ENCODE data around the gene CFAP46.
"Not testable (repeated sequence)": the region's sequence is repeated elsewhere in the genome, so short reads cannot be mapped to it uniquely, and the experiment has no call there.

The CFAP46 gene

DNA sequence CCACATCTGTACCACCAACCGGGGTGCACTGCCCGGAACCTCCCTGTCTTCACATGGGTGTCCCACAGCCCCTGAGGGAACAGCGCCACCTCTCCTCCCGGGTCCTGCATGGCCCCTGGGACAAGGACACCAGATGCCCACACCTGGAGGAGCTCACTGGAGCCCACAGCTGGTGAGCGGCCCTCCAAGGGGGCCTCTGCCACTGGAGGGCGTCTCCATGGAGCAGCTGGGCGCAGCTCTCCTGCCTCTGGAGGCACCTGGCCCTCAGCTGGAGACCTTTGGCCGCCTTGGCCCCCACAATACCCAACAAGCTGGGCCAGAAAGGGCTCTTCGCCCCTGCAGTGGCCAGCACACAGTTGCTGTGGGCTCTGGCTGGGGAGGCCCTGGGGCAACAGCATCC lies 149.2 kb downstream of the CFAP46 start:
- in situ Hi-C loops (cut with MboI; ENCODE audit: low sequenced_read_pairs) = no loop called here

DNA sequence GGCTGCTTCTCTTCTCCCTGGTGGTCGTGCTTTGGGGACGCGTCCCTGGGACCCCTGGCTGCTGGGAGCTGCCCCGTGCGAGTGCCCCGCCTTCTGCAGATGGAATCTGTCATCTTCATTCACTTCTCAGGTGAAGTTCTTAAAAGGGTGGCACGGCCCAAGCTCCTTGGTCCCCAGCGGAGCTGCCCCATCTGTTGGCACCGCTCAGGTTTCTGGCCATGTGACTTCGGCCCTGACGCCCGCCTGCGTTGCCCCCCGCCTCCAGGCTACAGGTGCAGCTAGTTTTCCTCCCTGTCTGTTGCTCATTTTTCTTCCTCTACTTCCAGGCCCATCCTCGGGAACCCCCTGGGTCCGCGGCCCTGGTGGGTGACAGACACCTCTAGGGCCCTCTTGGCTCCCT lies 149.6 kb downstream of the CFAP46 start:
- in situ Hi-C loops (cut with MboI; ENCODE audit: low sequenced_read_pairs) = no loop called here

DNA sequence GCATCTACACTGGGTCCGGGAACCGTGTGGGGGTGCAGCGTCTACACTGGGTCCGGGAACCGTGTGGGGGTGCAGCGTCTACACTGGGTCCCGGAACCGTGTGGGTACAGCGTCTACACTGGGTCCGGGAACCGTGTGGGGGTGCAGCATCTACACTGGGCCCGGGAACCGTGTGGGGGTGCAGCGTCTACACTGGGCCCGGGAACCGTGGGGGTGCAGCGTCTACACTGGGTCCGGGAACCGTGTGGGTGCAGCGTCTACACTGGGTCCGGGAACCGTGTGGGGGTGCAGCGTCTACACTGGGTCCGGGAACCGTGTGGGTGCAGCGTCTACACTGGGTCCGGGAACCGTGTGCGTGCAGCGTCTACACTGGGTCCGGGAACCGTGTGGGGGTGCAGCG lies 150.3 kb downstream of the CFAP46 start:
- in situ Hi-C loops (cut with MboI; ENCODE audit: low sequenced_read_pairs) = not testable (repeated sequence)

DNA sequence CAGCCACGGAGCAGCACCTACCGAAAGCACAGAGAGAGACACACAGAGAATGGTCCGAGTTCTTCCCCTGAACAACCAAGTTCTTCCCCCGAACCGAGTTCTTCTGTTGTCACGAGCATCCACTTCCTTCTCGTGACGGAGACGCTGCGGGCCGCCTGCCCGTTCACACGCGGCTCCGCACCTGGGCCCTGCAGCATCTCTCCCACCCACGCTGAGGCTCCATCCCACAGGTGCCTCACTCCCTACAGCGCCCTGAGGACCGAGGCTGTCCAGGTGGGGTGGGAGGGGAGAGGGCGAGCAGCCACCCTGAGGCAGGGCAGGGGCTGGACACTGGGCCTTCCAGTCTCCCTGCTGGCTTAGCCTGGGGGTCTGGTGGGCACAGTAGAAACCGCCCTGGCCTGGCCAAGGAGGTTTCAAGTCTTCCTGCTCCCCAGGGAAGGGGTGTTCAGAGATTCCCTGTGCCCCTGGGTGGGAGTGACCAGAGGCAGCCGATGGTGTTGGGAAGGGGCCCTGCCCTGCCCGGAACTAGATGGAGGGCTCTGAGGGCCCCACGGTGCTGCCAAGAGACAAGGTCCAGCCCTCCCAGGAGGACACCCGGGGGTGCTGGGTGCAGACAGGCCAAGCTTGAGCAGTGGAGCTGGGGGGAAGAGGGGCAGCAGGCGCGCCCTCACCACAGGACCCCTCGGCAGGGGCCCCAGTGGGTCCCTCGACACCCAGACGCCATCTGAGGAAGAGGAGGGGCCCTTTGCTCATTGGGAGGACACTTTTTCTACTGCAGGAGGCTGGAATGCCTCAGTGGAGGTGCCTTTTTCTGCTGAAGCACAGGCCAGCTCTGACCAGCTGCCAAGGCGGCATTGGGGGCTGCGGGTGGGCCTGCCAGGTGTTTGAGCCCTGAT lies 151.2 kb downstream of the CFAP46 start:
- in situ Hi-C loops (cut with MboI; ENCODE audit: low sequenced_read_pairs) = no loop called here

DNA sequence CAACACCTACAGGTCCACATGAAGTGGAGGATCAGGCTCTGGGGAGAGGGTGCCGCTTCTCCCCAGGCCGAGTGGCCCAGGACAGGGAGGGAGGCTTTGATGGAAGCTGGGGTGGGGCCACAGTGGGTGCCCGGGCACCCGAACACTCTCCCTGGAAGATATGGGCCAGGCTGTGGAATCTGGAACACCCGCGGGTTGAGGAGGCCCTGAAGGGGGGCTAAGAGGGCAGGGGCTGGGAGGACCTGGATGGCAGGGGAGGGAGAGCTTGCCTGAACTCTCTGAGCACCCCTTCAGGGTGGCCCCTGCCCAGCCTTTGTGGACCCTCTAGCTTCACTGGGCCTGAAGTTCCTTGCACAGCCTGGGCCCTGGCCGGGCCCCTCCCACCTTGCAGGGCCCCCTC lies 151.9 kb downstream of the CFAP46 start:
- in situ Hi-C loops (cut with MboI; ENCODE audit: low sequenced_read_pairs) = no loop called here

DNA sequence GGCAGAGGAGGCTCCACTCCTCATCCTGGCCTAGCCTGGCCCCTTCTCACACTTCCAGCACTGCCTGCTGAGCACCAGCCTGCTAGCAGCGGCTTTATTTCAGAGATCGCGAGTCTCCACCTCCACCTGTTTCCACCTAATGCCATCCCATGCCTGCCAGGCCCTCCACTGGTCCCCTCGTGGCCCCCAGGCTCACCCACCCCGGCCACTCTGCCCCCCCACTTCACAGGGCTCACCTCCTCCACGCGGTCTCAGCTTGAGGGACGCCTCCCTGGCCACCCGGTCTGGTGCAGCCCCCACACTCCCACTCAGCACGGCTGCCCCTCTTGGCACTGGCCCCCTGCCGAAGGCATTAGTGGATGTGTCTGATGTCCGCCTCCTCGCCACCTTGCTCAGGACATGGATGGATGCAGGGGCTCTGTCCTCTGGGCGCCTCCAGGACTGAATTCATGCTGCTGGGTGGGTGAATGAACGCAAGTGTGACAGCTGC lies 152.7 kb downstream of the CFAP46 start:
- in situ Hi-C loops (cut with MboI; ENCODE audit: low sequenced_read_pairs) = no loop called here

DNA sequence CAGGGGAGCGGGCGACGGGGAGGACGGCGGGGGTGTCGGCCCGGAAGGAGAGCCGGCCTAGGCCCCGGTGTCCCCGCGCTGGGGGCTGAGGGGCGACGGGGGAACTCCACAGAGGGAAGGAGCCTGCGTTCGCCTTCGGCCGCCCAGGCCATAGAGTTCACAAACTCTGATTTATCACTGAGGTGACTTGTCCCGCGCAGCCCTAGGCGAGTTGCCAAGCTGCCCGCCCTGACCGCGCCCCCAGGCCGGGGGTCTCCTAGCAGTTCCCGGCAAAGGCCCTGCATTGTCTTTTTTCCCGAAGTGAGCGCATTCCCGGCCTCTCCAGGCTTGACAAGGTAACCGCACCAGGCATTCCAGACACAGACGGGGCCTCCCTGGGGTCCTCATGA lies 153.5 kb downstream of the CFAP46 start:
- in situ Hi-C loops (cut with MboI; ENCODE audit: low sequenced_read_pairs) = no loop called here

DNA sequence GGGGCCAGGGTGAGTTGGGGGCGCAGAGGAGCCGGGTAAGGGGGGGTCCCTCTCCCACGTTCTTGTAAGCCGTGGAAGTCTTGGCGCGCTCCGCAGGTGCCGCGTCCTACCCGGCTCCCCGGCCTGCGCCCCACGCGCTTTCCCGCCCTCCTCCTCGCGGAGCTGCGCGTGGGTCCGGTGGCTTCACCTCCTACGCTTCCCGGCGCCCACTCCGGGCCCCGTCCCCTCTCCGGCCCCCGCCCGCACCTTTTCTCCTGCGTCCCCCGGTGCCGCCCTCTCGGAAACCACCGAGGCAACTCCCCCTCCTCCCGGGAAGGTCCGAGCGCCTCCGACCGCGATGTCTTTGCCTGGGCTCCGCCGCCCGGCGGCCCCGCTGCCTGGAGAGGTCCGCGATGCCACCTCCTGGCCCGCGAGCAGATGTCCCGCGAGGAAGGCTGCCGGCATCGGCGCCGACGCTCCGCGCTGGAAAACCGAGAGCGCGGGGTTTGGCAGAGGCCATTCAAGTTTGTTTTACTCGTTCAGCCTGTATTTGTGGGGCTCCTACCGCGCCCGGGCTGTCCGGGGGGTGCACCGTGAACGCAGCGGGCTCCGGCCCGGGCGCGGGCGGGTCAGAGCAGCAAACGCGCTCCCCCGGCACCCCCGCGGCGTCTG lies 154.1 kb downstream of the CFAP46 start:
- in situ Hi-C loops (cut with MboI; ENCODE audit: low sequenced_read_pairs) = no loop called here

DNA sequence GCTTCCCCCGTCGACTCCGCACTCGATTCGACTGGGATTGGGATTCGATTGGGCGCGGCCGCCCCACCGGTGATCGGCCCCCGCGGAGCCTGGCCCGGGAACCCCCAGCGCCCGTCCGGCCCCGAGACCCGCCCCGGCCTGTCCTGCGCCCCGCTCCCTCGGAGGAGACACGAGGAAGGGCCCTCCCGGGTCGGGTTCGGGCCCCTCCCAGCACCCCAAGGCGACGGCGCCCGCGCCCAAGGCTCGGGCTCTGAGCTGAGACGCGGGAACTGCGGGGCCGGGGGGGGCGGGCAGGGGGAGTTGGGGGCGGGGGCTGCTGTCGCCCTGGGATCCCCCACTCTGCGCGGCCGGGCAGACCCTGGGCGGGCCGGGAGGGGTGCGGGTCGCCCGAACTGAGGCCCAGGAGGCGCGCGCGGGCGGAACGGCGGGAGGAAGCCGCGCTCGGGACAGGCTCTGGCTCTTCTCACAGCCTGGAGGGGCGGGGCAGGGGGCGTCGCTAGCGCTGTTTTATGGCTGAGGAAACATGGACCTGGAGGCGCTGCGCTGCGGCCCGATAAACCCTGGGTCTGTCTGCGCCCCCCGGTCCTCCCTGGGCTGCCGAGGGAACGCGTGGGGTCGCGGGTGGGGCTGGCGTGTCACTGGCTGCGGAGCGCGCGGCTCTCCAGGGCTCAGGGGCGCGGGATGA lies 154.7 kb downstream of the CFAP46 start:
- in situ Hi-C loops (cut with MboI; ENCODE audit: low sequenced_read_pairs) = no loop called here

DNA sequence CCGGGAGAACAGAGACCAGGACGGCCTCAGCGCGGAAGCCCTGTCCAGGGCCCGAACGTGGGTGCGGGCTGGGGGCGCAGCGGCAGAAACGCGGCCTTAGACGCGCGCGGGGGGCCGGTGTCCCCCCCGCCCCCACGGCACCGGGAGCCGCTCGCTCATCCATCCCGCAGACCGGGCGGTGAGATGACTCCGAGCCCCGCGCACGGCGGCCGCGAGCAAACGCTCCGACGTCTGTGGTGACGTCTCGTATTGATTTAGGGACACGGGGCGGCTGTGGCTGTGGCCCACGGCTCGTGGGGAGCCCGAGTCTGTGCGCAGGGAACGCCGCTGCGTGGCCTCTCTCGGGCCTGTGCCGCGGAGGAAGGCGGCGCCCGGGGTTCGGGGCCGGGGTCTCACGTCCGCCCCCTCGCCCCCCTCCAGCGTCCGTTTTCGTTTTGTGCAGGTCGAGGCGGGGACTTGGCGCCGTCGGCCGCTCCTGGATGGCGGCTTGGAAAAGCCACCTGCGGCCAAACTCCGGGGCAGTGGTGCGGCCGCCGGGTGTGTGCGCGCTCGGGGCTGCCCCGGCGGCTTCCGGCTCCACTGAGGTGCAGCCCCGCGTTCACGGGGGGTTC lies 155.4 kb downstream of the CFAP46 start:
- in situ Hi-C loops (cut with MboI; ENCODE audit: low sequenced_read_pairs) = no loop called here

DNA sequence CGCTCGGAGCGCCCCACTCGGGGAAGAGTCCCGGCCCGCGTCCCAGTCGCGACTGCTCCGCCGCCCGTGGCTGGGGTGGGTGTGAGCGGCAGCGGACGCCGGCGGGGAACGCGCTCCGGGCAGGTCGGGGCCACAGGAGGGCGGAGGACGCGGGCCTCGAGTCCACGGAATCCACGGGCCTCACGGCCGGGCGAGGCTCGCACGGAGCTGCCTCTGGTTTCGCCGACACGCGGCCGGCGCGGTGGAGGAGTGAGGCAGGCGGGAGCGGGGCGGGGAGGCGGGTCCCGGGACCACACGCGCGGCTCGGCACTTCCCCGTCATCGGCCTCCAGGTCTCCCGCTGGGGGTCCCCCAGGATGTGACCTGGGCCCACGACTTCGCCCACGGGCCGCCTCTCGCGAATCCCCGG lies 155.9 kb downstream of the CFAP46 start:
- in situ Hi-C loops (cut with MboI; ENCODE audit: low sequenced_read_pairs) = no loop called here

DNA sequence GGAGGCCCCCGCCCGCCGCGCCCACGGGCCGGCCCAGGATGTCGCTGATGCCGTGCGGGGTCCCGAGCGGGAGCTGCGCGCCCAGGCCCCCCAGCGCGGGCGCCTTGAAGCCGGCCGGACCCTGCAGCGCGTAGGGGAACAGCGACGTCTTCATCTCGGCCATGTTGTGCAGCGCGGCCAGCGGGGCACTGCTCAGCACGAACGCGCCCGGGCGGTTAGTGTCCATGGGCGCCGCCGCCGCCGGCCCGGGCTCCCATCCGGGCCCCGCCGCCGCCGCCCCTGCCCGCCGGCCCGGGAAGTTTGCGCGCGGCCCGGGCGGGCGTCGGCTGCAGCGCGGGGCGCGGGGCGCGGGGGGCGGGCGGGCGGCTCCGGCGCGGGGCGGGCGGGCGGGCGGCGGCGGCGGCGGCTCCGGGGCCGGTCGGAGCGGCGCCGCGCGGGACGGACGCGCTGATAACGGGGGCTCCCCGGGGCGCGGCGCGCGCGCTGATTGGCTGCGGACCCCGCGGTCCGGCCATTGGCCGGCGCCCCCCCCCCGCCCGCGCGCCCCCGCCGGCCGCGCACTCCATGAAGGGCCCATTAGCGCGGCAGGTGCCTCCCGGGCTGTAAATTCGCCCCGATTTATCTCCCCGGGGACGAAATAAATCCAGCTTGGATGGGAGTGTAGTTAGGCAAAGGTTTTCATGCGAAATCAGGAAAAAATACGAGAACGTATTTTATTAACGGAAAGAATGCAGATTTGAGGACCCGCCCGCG lies 156.5 kb downstream of the CFAP46 start, which contains the start of gene NKX6-2:
Gene NKX6-2 (minus strand): TSS at position 425 of the 753 bp plus-strand sequence. CDS start 199 bp downstream, at position 226.
- in situ Hi-C loops (cut with MboI; ENCODE audit: low sequenced_read_pairs) = no loop called here

DNA sequence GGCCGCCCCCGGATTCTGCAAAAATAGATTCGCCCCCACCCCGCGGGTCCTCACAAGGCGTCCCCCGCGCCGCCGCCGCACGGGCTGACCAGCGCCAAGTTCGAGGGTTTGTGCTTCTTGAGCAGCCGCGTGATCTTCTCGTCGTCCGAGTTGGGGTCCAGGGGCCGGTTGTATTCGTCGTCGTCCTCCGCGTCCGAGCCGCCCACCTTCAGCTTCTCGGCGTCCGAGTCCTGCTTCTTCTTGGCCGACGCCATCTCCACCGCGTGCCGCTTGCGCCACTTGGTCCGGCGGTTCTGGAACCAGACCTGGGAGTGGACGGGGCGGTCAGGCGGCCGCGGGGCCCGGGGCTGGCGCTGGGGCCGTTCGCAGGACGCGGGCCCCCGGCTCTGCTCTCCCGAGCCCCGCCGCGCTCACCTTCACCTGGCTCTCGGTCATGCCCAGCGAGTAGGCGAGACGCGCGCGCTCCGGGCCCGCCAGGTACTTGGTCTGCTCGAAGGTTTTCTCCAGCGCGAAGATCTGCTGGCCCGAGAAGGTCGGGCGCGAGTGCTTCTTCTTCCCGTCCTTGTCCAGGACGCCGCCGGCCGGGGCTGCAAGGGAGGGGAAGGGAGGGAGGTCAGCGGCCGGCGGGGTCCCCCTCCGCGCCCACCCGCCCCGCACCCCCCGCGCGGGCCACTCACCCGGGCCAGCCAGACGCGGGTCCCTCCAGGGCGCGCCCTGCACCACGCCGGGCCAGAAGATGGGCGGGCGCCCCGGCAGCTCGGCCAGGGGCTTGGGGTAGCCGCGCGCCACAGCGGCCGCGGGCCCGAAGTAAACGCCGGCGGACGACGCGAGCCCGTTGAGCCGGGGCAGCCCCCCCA lies 157.3 kb downstream of the CFAP46 start:
- in situ Hi-C loops (cut with MboI; ENCODE audit: low sequenced_read_pairs) = no loop called here

DNA sequence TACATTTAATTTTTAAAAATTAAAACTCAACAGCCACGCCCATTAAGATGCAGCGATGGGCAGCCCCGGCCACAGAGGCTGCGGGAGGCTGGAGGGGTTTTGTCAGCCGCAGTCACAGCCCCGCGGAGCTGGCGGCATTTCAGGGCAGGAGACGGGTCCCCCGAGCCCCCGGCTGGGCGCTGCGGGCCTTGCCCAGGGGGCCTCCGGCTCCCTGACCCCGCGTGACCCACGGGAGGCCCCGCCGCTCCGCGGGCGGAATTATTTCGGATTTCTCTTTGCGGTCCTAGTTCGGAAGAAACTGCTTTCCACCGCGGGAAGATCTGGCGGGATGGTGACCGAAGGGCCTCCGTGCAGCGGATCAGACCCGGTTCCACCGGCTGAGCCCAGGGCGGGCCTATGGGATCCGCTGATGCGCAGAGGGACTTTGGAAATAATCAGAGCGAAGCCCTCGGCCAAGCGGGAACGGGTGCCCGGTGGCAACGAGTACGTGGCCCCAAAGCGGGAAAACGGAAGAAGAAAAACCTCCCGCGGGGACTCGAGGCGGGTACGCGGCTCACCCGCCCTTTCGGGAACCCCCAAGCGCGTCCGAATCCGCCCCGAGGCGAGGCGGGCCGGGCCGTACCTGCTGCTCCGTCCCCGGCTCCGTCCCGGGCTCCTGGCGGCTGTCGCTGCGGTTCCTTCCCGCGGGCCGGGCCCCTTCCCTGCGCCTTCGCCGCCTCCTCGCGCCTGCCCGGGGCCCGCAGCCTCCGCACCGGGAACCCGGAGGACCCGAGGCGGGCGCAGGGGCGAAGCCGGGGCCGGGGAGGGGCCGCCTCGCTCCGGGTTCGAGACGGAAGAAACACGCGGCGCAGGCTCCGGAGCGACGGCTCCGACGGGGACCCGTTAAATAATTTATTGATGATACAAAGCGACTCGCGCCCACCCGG lies 158.2 kb downstream of the CFAP46 start:
- in situ Hi-C loops (cut with MboI; ENCODE audit: low sequenced_read_pairs) = no loop called here

DNA sequence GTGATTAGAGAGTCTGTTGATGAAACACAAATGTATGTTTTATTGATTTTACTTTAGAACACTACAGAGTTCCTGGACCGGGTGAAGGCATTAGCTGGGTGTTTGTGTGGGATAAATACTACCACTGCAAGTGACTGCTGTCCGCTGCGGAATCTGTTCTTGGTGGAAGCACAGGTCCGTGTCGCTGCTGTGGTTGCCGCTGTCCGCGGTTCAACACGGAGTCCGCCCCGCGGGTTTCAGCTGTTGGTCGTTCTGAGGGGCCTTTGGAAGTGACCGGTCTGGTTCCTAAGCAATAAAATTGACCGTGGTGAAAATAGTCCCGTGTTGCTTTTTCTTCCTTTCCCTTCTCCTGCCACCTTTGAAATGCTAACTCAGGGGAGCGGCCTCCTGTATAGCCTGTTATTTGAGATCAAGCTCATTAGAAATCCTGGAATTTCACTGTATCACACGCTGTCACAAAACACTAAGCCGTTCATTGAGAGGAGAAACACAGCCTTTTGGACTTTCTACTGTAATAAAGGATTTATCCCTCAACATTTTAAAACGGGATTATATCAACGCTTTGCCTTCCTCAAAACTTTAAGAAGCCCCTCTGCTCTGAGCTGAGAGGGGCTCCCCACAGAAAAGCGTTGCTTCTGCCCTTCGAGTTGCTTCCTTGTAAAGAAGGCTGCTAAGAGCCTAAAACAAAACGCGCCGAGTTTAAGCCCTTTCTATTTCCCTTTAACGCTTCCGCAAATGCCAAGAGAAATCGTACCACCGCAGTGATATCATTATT lies 159.0 kb downstream of the CFAP46 start:
- in situ Hi-C loops (cut with MboI; ENCODE audit: low sequenced_read_pairs) = no loop called here

DNA sequence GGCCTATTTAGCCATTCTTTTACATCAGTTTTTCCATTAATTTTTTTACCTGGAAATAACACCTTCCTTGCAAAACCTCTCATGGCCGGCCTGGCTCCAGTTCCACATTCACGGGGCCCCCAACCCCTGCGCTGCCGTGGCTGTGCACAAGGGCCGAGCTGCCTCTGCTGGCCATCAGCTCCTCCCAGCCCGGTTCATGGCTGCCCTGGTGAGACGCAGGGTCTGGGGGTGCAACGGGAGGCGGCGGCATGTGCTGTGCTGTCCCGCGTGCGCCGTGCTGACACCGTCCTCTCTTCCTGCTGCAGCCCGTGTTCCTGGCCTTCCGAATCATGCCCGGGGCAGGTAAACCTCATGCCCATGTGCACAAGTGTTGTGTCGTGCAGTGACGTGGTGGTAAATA lies 160.8 kb downstream of the CFAP46 start:
- in situ Hi-C loops (cut with MboI; ENCODE audit: low sequenced_read_pairs) = no loop called here

DNA sequence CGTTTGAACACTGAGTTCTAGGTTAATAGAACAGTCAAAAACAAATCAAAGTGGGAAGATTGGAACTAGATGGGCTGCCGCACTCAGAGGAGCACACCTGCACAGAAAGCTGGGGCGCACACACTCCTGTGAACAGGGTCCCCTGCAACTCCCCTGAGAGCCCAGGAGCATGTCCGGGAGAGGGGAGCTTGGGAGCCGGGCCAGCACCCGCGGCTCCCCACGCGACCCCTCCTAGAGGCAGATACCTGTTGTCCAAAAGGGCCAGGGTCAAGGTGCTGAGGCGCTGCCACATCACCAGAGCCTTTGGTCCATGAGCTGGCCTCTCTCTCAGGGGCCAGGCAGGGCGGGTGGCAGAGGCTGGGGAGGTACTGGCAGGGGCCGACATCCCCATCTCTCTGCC lies 162.0 kb downstream of the CFAP46 start:
- in situ Hi-C loops (cut with MboI; ENCODE audit: low sequenced_read_pairs) = no loop called here
